IPS-18c (cell line): ENCODE measurements around the gene NOL4L.
A peak's percentile ranks its signal among the peaks of the same experiment; 100 is the strongest.

Source experiments
- H3K4me3 ChIP-seq: 2 replicates; pipeline ENCODE4 v1.7.0; 2013; ENCODE audit warnings: low read depth, mild to moderate bottlenecking, low read length, moderate library complexity; ENCODE audit not compliant: insufficient read depth
- H3K9me3 ChIP-seq: one replicate; pipeline ENCODE4 v1.6.1; 2013; ENCODE audit warnings: mild to moderate bottlenecking, low read length, moderate library complexity; ENCODE audit not compliant: control insufficient read depth, insufficient read depth

Gene NOL4L

DNA sequence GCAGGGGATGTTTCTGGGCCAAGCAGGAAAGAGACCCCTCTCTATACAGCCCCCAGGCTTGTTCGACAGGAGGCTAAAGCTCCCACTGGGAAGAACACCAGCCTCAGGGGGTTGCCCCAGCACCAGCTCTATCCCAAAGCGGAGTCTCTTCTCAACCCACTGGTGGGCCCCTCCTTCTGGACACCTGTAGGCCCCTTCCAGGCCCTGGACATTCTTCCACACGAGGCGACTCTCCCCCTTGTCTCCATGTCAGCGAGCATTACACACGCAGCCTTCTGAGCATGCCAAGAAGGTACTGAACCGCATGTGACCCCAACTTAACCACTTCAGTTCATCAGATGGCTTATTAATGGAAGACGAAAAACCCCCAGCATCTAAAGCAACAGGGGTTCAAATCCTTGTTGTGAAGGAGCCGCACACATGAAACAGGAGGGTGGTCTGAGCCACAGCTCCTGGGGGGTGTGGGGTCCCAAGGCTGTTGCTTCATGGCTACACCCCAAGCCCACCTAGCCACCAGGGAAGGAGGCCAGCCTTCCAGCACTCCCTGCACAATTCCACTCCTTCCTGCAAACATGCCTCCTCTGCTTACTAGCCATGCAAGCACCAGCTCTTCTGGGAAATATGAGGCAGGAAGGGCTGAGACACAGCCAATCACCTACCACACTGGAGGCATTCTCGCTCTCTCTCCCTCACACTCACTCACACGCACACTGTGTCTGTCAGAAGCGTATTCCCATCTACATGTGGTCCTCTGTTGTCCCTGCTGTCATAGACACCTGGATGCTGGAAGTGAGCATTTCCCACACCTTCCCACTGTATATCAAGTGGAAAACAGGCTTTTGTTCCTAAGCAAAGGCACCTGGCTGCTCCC, 104.5 kb downstream of the NOL4L start:
- no peaks in the 10 kb centered on the region for H3K9me3 ChIP-seq
- H3K4me3 ChIP-seq: no peak overlapping the region

DNA sequence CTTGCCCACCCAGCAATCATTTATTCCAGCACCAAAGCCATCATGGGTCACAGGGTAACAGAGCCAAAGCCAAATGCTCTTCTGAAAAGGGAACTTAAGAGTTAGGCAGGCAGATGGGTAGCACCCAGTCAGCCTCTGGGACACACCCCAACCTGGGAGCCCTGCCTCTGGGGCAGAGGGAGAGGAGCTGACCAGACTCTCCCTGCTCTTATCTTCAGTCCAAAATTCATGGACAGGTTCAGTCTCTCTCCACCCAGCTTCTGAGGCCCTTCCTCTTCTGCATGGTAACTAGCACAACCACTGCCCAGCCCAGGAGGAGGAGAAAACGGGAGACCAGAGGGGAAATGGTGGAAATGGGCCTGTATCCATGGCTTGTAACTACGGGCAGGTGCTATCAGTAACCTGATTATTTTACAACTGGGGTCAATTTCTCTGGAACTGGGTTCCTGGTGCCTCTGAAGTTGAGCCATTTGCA, 105.4 kb downstream of the NOL4L start:
- no peaks in the 10 kb centered on the region for H3K9me3 ChIP-seq
- no peak overlapping the region for H3K4me3 ChIP-seq

DNA sequence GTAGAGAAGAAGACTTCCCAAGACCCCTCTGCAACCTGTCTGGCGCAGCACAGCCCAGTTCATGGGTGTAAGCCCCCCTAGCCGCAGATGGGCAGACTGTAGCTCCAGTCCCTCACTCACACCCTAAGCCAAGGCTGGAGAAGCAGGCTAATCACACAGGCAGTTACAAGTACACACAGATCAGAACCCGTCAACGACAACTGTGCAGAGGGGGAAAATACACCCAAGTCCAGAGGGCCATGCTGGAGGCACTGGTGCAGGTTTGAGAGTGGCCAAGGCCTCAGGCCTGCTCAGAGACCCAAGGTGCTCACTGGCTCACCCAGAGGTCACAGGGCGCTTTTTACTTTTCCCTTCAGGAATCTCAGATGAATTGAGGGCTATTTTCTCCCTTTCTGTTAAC, 106.1 kb downstream of the NOL4L start:
- H3K4me3 ChIP-seq: no peak overlapping the region

DNA sequence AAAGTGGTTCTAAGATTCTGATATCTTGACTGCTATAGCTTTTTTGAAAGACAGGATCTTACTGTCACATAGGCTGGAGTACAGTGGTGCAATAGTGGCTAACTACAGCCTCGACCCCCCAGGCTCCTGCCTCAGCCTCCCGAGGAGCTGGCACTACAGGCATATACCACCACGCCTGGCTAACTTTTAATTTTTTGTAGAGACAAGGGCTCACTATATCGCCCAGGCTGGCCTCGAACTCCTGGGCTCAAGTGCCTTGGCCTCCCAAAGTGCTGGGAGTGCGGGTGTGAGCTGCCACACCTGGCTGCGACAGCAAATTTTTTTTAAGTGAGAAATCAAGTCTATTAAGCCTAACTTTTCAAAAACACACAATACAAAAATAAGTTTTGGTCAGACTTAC, 106.6 kb downstream of the NOL4L start:
- Histone ChIP-seq H3K9me3 (no peaks in the 10 kb centered on the region), H3K4me3 (no peak overlapping the region)

More for the DNA sequence above, 106.1 kb downstream of the NOL4L start:
- H3K9me3 ChIP-seq: no peaks in the 10 kb centered on the region

DNA sequence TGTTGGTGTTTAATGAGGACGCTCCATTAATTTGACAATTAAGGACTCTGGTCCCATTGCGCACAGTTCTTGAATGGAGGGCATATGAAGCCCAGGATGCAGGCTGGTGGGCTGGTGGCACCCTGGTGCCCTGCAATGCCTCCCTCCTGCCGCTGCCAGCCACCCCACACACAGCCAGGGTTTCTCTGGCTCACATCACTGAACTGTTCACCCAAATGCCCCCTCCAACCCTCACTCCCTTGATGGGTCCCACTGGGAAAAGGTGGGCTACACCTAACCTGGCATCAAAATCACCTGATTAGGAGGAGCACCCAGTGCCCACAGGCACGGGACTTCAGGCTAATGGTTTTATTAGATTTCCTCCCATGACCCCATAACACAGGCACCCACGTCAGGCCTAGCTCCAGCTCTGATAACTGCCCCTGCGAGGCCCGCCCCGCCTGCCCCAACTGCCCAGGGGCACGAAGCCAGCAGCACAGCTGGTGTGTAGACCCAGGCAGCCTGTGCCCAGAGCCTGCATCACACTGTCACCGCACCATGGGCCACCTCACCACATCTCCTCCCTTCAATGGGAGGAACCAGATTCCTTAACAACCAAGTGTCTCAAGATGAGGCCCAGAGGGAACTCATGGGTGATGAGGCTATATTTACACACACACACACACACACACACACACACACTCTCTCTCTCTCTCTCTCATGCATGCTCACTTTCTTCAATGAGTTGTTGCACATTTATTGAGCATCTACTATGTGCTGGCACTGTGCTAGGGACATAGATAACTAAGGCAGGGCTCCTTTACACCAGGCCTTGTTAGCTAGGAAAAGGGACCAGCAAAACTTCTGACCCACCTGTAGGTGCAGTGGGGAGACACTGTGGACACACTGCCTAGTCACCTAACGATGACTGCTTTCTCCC, 107.3 kb downstream of the NOL4L start:
- no peak overlapping the region for H3K4me3 ChIP-seq

DNA sequence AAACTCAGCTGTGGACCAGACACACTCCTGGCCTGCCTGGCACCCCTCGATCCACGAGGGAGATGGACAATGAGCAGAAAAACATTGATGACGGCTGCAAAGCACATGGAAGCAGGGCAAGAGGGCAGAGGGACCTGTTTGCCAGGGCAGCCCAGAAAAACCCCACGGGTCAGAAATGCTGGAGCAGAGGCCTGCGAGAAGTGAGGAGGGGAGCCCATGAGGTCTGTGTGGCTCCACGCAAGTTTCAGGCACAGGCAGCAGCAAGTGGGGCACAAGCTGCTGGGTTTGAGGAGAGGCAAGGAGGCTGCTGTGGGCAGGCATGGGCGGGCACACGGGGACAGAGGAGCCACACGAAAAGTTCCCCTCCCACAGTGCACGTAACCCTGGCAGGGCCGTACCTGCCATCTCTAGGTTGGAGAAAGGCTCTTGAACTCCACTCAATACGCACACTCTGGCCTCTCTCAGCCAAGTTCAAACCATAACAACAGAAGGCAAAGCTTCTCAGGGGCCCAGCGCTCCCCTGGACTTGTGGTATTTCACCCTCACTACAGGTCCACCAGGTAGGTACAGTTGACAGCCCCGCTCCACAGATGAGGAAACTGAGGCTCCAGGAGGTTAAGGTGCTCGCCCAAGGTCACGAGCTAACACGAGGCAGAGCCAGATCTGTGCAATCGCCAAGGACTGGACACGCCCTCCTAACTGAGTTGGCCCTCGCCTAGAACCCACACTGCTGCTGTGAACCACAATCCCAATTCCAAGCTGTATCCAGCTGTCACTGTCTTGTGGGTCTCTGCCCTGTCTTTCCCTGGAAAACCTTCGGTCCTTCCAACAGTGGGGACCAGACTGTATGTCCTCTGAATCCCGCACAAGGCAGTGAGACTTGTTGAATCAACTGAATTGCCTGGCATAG, 108.2 kb downstream of the NOL4L start:
- Histone ChIP-seq H3K9me3 (no peaks in the 10 kb centered on the region), H3K4me3 (no peak overlapping the region)

More for the DNA sequence above, 107.3 kb downstream of the NOL4L start:
- H3K9me3 ChIP-seq: no peaks in the 10 kb centered on the region

DNA sequence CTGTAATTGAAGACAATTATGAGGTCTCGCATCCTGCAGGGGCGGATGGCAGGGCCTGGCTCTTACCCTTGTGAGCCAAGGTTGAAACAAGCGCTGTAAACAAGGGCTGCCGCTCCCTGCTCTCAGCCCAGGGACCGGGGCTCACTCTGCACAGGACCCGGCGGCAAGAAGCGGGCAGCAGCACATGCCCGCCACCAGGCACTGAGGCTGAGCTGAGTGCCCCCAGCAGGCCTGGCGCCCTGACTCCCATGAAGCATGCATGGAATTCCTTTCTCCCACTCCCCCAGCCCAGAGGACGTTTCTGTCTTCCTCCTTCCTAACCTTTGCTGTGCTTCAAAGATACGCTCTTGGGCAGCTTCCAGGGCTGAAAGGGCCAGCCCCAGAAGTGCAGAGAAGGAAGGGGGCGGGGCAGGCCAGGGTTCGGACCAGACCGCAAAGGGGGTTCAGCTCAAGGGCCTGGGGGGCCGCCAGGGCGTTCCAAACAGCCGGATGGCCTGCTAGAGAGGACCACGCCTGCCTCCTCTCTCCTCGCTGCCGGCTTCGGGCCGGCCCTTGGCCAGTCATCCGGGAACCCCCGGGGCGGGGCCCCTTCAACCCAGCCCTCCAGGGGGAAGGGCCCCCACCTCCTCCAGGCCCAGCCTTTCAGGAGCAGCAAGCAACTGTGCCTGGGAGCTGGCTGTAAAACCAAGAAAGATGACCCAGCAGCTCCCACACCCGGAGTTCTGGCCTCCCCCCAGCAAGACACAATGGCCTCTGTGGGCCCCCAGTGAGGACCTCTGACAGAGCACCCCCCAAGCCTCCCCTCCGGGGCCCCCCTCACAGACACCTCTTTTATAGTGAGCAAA, 109.9 kb downstream of the NOL4L start:
- peak overlapping the region; percentile 15; the same call in 1 of the 2 replicates for H3K4me3 ChIP-seq
- H3K9me3 ChIP-seq: no peaks in the 10 kb centered on the region

DNA sequence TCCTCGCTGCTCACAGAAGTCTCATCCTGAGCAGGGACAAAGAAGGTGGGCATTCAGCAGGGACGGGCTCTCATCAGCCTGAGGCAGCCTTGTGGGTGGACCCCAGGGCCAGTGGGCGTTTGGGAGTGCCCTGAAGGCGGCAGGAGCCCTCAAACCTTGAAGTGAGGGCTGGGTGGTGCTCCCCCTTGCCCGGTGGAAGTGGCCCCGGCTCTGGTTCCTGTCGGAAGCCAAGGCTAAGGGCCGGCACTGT, 110.5 kb downstream of the NOL4L start:
- no peak overlapping the region for H3K4me3 ChIP-seq
- no peaks in the 10 kb centered on the region for H3K9me3 ChIP-seq

DNA sequence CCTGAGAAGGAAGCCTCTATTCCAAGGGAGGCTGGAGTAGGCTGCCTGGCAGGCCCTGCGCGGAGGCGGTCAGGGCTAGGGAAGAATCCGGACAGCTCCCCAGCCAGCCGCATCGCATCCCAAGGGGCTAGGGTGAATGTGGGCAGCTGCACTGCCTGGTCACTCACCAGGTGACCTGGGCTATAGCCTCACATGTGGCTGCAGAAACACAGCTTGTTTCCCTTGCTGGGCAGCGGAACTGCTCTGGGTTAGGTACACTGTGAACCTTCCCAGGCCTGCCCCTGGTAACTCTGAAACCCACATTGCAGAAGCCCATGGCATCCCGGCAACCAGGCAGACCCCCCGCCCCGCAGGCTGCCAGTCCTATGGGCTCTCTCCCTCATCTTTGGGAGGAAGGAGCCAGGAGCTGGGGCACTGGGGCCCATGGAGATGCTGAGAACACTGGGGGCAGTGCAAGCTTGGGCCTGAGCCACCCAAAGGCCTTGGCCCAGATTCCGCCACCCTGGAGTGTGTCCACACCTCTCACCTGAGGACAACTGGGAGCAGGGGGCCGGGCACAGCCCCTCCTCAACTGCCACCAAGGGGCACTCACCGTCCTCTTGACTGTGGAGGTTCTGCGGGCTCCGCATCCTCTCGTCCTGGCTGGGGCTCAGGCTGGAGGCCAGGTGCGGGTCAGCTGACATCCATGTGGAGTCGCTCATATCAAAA, 111.0 kb downstream of the NOL4L start:
- no peaks in the 10 kb centered on the region for H3K9me3 ChIP-seq
- H3K4me3 ChIP-seq: peak overlapping the region; percentile 9; the same call in 1 of the 2 replicates

DNA sequence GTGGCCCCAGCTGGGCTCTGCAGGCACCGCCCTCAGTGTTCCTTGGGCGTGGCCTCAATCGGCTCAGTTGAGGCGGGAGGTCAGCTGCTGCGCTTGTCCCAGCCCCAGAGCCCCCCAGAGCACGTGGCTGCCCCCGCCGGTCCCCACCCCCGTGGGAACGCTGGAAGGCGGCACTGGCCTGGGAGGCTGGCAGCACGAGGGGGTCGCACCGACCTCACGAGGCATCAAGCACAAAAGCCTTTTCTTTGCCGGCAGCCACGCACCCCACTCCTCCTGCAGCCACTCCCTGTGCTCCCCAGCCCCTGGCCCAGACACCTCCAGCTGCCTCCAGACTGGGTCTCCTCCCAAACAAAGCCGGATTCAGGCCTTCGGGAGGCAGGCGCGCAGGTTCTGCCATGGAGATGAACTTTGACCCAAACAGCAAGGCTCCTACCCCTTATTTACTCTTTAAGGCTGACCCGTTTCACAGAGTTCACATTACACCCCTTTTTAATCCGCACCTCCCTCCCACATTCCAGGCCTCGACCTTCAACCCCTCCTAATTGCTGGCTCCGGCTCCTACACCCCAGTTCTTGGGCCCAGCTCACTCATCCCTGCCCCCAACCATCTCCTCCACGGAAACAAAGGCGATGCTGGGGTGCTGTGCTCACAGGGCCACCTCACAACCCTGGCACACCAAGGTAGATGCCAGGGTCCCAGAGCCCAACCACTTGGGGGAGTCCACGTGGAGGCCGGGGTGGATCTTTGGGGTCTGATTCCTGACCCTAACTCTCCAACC, 111.7 kb downstream of the NOL4L start:
- H3K4me3 ChIP-seq: peak overlapping the region; percentile 9; the same call in 1 of the 2 replicates

DNA sequence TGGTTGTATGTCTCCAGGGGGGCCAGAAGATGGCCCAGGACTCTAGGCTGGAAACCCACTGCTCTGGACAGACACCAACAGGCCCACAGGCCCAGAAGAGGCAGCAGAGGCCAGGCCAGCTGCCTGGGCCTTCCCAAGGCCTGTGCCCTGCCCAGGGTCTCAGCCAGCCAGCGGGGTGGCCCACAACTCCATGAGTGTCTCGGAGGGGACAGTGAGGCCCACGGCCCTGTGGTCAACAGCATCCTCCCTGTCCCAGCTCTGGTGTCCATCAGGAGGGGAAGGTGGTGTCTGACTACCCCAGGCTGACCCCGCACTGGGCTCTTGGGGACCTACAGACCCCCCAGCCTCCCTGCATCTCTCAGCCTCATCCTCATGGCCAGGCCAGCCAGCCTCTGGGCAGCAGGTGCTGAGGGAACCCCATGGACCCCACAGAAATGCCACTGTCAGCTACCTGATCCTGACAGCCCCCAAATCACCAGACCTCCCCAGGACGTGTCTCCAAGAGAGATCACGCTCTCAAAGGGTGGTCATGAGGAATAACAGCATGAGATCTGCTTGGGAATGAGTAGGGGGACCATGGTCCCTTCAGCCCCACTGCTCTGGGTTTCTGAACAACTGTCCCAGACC, 112.4 kb downstream of the NOL4L start:
- H3K4me3 ChIP-seq: no peak overlapping the region

More for the DNA sequence above, 111.7 kb downstream of the NOL4L start:
- H3K9me3 ChIP-seq: no peaks in the 10 kb centered on the region

DNA sequence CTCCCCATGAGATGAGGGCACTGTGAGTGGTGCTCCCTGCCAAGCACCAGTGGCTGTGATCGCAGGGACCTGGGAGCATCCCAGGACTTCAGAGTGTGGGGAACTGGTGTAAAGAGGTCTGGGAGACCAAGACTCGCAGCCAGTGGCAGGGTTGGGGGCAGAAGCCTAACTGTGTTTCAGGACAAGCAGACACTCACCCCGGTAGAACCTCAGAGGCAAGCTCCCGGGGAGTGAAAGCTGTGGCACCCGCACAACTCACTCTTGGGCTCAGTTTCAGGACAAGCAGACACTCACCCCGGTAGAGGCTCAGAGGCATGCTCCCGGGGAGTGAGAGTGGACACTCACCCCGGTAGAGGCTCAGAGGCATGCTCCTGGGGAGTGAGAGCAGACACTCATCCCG, 114.2 kb downstream of the NOL4L start:
- Histone ChIP-seq H3K9me3 (no peaks in the 10 kb centered on the region), H3K4me3 (no peak overlapping the region)

More for the DNA sequence above, 112.4 kb downstream of the NOL4L start:
- H3K9me3 ChIP-seq: no peaks in the 10 kb centered on the region

DNA sequence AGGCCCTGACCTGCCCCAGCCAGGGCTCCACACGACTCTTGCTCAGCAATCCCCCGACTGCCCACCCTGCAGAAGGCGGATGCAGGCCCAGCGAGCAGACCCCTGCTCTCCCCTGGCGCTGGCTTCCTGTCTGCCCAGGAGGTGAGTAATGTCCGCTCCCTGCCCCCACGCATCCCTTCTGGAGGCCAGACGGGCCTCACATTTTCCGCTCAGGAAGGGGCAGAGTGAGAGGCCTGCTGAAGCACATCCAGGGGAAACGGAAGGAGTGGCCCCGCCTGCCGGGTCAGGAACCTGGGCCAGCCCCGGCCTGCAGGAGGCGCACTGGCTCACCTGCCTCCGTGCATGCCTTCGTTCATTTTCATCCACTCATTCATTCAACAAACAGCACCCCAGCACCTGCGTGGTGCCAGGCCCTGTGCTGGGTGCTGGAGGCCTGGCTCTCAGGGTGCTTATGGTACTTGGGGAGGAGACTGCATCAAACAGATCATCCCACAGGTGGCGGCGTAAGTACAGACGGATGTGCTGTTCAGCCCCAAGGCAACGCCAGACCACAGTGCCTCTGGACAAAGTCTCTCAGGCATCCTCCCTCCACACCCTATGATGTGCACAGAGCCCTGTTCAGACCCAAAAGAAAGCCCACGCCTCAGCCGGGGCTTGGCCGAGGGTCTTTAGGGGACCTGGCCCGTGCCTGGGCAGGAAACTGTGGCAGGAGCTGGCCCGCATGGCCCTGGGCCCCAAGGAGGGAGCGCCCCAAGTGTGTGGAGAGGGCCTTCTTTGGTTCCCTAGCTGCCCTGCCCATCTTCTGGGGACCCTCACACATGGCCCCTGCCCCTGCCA, 114.9 kb downstream of the NOL4L start:
- Histone ChIP-seq H3K4me3 (no peak overlapping the region), H3K9me3 (no peaks in the 10 kb centered on the region)

DNA sequence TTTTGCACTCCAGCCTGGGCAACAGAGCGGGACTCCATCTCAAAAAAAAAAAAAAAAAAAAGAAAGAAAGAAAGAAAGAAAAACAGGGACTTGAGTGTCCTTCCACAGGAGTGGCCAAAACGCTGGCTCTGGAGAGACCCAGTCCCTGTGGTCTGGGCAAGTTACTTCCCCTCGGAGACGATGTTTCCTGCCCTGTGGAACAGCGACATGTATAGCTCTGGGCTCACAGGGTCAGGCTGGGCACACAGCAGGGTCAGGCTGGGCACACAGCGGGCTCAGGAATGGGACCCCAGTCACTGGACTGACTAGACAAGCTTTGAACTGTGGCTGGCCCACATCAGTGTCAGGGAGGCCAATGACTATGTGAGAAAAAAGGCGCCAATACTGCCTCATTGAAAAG, 116.3 kb downstream of the NOL4L start:
- Histone ChIP-seq H3K9me3 (no peaks in the 10 kb centered on the region), H3K4me3 (no peak overlapping the region)
